ELR (cell line): ENCODE data around the gene RB1.

Experiments
- DNase-seq: peaks from one replicate; pipeline ENCODE4 v3.0.0-alpha.2; 2015; ENCODE audit warnings: low read depth

The RB1 gene

DNA sequence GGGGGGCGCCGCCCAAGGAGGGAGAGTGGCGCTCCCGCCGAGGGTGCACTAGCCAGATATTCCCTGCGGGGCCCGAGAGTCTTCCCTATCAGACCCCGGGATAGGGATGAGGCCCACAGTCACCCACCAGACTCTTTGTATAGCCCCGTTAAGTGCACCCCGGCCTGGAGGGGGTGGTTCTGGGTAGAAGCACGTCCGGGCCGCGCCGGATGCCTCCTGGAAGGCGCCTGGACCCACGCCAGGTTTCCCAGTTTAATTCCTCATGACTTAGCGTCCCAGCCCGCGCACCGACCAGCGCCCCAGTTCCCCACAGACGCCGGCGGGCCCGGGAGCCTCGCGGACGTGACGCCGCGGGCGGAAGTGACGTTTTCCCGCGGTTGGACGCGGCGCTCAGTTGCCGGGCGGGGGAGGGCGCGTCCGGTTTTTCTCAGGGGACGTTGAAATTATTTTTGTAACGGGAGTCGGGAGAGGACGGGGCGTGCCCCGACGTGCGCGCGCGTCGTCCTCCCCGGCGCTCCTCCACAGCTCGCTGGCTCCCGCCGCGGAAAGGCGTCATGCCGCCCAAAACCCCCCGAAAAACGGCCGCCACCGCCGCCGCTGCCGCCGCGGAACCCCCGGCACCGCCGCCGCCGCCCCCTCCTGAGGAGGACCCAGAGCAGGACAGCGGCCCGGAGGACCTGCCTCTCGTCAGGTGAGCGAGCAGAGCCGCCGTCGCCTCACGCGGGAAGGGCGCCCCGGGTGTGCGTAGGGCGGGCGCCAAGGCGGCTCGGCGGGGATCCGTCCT lies at the start of gene RB1:
Gene RB1, plus strand, starts transcription at position 393 of the 784 bp plus-strand sequence. Its CDS starts 162 bp downstream, at position 555.
- peak; percentile 97 for DNase-seq

GRCh38 chr13:48253849-48254248 lies 49.7 kb upstream of the RB1 start:
- DNase-seq: no peak

GRCh38 chr13:48255090-48255489 lies 48.5 kb upstream of the RB1 start:
- no peak for DNase-seq

DNA sequence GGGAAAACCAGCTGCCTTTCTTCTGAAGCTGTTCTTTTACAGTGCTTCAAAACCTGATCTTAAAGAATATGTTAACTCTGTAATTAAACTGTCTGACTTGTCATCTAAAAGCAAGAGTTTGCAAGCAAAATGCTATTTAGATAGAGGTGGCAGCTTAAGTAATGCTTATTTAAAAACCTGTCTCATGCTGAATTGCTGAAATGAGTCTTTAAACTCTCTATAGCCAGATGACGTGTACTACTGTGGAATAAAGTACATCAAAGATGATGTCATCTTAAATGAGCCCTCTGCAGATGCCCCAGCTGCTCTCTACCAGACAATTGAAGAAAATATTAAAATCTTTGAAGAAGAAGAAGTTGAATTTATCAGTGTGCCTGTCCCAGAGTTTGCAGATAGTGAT lies 47.6 kb upstream of the RB1 start:
- peak; percentile 7 for DNase-seq

- DNase-seq: no peak
Measured at GRCh38 chr13:48258002-48258401, 45.5 kb upstream of the RB1 start.

- DNase-seq: no peak
Measured at GRCh38 chr13:48258430-48258829, 45.1 kb upstream of the RB1 start.

- no peak for DNase-seq
Measured at GRCh38 chr13:48260970-48261369, 42.6 kb upstream of the RB1 start.

DNA sequence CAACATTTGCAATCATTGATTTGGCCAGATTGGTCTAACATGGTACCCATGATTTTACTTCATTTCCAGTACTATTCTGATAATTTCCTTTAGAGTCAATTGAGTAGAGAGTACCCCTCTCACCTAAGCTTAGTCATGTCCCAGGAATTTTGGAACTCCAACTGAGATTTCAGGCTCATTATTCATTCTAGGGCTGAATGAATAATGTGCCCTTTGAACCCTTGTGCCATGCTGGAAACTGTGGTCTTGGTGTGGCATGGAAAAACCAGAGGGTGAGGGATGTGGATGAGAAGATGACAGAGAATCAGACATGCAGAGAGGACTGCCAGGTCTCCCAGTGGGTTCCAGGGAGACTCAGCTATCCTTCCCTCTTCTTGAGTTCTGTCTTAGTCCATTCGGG lies 40.4 kb upstream of the RB1 start:
- DNase-seq: peak; percentile 32

GRCh38 chr13:48264058-48264457 lies 39.5 kb upstream of the RB1 start:
- DNase-seq: no peak

- DNase-seq: no peak
Measured at GRCh38 chr13:48265217-48265815, 38.2 kb upstream of the RB1 start.

- DNase-seq: no peak
Measured at GRCh38 chr13:48266150-48266549, 37.4 kb upstream of the RB1 start.

DNA sequence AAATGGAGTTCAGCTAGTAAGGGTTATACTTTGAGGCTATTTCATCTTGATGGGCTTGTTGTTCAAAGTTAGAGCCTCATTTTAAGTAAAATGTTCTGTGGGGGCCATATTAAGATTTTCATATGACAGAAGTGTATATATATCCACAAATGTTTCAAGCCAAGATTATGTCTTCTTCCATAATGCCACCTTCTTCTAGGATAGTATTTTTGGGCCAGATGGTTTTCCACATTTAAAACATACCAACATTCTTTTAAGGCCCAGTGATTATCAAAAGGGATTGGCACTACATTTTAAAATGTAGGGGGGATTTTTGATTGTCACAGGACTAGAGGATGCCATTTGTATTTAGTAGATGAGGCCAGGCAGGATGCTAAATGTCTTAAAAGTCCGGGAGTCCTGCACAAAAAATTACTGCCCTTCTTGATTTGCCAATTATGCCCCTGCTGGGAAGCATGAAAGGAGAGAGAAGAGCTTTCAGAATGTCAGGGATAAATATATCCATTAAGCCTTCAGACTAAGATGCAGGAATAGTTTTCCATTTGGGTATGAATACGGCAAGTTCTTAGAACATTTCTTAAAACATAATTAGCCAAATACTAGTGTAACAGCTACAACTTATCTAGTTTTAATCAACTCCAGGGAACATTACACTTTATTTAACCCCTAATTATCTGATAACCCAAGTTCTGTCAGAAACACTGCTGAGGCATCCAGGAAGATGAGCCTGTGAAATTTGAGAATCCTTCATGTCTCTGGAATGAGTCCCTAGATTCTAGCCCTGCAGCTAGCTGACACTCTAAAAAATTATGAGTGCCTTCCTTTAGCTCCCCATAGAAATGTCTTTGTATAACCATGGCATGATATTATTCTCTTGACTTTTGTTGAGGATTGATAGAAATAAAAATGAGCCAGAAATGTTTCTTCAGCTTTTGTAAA lies 36.6 kb upstream of the RB1 start:
- DNase-seq: peak; percentile 15

DNA sequence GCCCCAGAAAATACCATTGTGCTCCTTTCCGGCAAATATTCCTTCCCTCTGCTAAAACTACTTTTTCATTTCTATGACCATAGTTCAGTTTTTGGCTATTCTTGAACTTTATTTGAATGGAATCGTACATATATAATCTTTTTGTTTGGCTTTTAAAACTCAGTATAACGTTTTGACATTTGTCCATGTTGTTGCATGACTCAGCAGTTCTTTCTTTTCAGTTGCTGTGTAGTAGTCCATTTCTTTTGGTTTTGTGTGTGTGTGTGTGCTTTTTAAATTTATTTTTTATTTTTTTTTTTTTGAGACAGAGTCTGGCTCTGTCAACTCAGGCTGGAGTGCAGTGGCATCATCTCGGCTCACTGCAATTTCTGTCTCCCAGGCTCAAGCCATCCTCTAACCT lies 35.5 kb upstream of the RB1 start:
- DNase-seq: no peak

GRCh38 chr13:48273346-48273745 lies 30.2 kb upstream of the RB1 start:
- DNase-seq: no peak

DNA sequence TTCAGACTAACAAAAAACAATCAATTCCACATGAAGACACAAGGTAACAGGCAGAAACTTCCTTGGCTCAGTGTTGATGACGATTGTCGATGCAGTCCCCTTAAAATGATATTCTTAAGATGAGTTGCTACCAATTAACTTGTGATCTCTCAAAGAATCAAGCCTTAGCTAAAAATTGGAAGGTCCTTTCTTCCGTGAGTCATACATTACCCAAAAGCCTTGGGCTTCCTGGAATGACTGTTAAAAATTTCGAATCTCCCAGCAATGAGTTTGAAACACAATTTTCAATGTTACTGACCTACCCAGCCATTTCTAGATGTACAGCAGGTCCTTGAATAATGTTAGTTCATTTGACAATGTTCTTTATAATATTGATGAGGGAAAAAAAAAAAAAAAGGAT lies 28.0 kb upstream of the RB1 start:
- no peak for DNase-seq

GRCh38 chr13:48278806-48279205 lies 24.7 kb upstream of the RB1 start:
- DNase-seq: no peak

DNA sequence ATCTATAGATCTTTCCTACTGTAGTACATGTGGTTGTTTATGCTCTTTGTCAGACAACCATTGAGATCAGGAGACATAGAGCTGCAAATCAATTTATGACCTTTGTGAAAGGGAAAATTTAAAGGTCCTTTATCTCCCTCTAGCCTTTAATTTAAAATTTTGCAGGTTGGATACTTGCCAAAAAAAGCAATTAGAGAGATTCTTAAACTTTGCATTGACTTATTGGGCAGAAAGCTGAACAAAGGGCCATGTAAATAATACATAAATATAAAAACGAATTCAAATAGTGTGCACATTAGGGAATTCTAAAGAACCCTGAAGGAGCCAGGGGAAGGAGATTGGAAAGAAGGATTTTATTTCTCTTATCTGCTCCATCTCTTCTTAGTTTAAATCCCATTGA lies 22.0 kb upstream of the RB1 start:
- DNase-seq: no peak

GRCh38 chr13:48291730-48292129 lies 11.8 kb upstream of the RB1 start:
- no peak for DNase-seq

DNA sequence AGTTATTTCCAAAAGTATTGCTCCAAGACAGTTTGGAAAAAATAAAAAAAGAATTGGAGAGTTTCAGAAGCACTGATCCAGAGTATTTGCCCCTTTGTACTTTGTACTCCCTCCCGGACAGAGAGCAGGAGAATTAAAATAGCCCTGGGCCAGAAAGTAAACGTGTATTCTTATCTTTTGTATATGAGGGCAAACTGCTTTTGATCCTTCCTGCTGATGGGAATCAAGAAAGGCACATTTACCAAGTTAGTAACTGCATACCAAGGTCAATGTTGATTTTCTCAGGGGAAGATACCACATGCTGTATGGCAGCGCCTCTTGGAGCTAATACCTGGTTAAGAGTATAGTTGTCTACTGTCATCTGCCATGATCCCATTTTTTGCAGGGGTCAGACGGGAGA lies 10.9 kb upstream of the RB1 start:
- DNase-seq: no peak

DNA sequence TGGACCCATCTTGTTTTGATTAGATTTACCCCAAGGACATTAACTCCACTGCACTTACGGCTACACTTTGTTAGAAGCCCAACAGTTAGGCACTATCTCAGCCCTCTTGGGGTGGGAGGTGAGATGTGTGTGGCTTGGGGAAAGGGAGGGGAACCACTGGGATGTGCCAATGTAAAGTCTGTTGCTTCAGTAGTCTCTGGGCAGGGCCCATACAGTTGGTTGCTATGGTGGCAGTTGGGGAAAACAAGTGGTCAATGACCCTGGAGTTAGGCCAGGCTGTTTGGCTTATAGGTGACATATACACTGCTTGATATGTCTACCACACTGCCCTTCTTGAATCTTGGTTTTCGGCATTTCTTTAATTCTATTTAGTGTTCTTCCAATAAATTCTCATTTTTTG lies 8.9 kb upstream of the RB1 start:
- no peak for DNase-seq

DNA sequence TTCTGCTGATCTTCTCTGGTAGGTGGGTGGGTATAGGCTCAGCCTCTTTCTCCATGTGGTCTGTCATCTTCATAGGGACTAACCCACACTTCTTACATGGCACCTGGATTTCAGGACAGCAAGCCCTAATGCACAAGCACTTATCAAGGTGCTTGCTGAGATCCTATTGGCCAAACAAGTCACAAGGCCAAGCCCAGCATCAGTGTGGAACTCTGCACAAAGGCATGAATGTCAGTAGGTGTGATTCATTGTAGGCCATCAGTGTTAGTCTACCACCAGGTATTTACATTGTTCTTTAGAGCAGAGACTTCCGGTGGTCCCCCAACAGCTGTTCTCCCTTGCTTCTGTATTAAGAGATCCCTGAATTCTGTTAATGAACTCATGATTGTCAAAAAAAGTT lies 8.3 kb upstream of the RB1 start:
- DNase-seq: no peak

DNA sequence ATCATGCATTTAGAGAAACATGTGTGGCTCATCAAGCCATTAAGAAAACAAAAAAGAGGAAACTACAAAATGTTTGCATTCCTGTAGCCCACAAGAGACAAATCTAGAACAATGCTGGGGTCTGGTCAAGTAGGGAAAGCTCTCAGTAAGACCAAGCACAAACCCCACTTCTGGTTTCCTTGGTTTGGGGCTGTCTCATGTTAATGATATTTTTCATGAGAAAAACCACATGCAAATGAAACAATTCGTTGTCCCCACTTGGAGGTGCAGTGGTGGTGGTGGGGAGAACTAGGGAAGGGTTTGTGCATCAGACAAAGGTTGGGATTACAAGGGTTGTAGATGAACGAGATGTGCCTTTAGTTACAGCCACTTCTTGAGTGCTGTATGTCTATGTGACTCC lies 7.0 kb upstream of the RB1 start:
- DNase-seq: no peak
